ENCODE results near the gene NPTX1.

The NPTX1 gene

DNA sequence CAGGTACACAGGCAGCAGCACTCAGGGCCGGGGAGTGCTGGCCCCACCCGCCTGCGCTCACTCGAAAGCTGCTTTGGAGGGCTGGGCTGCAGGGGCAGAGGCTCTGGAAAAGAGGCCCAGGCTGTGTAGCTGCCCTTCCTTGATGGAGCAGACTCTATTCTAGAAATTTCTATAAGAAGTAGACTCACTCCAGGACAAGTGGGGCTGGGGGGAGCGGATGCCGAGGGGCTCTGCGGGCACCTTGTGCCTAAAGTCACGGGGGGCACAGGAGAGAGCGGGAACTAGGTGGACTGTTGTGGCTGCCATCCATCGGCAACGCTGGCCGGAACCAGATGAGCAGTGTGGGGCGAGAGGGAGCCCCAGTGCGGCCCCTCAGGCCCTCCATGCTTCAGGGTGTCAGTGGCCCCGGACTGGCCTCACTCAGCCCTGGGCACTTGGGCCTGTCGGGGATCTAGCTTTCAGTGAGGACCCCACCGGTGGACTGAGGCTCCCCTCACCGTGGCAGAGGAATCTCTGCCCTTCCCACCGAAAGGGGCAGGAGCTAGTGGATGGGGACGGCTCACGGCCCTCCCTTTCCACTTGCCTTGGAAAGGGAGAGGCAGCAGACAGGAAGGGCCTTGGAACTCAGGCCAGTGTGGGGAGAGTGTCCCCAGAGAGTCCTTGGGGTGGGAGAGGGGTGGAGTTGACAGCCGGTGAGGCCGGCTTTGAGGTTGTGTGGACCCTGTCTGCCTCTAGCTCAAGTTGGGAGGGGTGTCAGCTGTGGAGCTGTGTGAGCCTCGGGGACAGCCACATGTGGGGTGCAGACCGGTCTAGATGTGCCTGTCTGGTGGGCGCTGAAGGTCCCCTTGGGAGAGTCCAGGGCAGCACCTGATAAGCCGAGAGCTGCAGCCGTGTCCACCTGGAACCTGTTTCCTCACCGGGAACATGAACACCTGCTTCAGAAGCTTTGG is 44.9 kb downstream of the NPTX1 start:
- H3K4me1 ChIP-seq (ENCODE audit: control extremely low read depth in 1 of 4, control insufficient read depth in 4 of 4, insufficient read depth in 4 of 4, low read length in 3 of 4), result peaks cover 0 to 6% (median 3%) of the 10 kb centered on the region in 4 experiments
- H3K27me3 ChIP-seq (replicated peaks in 2 of 5; ENCODE audit: control insufficient read depth in 4 of 5, insufficient read depth in 5 of 5, low read length in 4 of 5), result no peaks in the 10 kb centered on the region
- H3K27ac ChIP-seq (ENCODE audit: insufficient read depth in 1 of 2, low read depth in 1 of 2, low read length in 2 of 2, poor library complexity in 1 of 2, severe bottlenecking in 2 of 2), result no peak overlapping the region
- no peak overlapping the region for H3K4me3 ChIP-seq (ENCODE audit: control insufficient read depth in 1 of 7, extremely low read depth in 1 of 7, insufficient read depth in 4 of 7, low read depth in 2 of 7, low read length in 6 of 7)
- POLR2A ChIA-PET, result no interaction called here
- H3K36me3 ChIP-seq (ENCODE audit: control insufficient read depth in 4 of 4, insufficient read depth in 4 of 4, low read length in 3 of 4), result no peaks in the 10 kb centered on the region
- 95% methylated on average over 28 of the region's 29 CpGs for WGBS (ENCODE audit: insufficient coverage)
- CTCF ChIA-PET, result no interaction called here
- H3K9me3 ChIP-seq (ENCODE audit: control extremely low read depth in 1 of 5, control insufficient read depth in 4 of 5, insufficient read depth in 2 of 5, low read depth in 1 of 5, low read length in 4 of 5), result no peaks in the 10 kb centered on the region
- DNase-seq, result no peak

DNA sequence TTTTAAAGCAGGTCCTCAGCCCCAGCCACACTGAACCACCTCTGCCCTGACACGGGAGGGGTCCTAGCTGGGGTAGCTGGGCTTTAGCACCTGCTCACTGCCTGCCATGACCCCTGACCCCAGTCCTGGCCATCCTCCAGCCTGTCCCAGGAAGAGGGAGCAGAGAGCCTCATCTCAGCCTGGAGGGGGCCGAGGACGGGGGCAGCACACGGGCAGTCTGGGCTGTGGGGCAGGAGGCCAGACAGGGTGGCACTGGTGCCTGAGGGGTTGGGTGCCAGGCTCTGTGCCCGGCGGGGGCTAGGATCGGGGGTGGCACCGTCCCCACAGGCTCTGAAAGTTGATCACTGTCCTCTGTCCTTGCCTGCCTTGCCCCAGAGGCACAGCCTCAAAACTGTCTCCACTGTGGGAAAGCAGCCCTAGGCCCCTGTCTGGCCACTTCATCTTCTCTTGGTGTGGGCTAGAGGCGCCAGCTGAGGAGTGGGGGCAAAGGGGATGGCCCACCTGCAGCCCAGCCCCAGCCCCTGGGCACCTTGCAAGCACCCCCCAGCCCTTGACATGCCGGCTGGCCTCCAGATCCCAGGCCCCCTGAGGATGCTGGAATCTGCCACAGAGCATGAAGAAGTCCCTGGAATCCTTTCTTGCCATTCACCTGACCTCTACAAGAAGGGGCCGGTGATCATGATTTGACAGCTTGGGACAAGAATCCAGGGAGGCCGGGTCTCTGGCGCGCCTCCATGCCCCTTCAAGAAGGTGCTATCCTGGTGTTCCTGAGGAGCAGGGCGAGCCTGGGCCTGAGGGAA is 45.8 kb downstream of the NPTX1 start:
- no peak overlapping the region for H3K4me3 ChIP-seq (ENCODE audit: control insufficient read depth in 1 of 7, extremely low read depth in 1 of 7, insufficient read depth in 4 of 7, low read depth in 2 of 7, low read length in 6 of 7)
- no peak overlapping the region for H3K27ac ChIP-seq (ENCODE audit: insufficient read depth in 1 of 2, low read depth in 1 of 2, low read length in 2 of 2, poor library complexity in 1 of 2, severe bottlenecking in 2 of 2)
- CTCF ChIA-PET, result no interaction called here
- peaks cover 0 to 9% (median 4%) of the 10 kb centered on the region in 4 experiments for H3K4me1 ChIP-seq (ENCODE audit: control extremely low read depth in 1 of 4, control insufficient read depth in 4 of 4, insufficient read depth in 4 of 4, low read length in 3 of 4)
- WGBS (ENCODE audit: insufficient coverage), result 94% methylated on average over 12 of the region's 15 CpGs
- no peaks in the 10 kb centered on the region for H3K9me3 ChIP-seq (ENCODE audit: control extremely low read depth in 1 of 5, control insufficient read depth in 4 of 5, insufficient read depth in 2 of 5, low read depth in 1 of 5, low read length in 4 of 5)
- H3K27me3 ChIP-seq (replicated peaks in 2 of 5; ENCODE audit: control insufficient read depth in 4 of 5, insufficient read depth in 5 of 5, low read length in 4 of 5), result no peaks in the 10 kb centered on the region
- POLR2A ChIA-PET, result no interaction called here
- H3K36me3 ChIP-seq (ENCODE audit: control insufficient read depth in 4 of 4, insufficient read depth in 4 of 4, low read length in 3 of 4), result no peaks in the 10 kb centered on the region
- no peak for DNase-seq

DNA sequence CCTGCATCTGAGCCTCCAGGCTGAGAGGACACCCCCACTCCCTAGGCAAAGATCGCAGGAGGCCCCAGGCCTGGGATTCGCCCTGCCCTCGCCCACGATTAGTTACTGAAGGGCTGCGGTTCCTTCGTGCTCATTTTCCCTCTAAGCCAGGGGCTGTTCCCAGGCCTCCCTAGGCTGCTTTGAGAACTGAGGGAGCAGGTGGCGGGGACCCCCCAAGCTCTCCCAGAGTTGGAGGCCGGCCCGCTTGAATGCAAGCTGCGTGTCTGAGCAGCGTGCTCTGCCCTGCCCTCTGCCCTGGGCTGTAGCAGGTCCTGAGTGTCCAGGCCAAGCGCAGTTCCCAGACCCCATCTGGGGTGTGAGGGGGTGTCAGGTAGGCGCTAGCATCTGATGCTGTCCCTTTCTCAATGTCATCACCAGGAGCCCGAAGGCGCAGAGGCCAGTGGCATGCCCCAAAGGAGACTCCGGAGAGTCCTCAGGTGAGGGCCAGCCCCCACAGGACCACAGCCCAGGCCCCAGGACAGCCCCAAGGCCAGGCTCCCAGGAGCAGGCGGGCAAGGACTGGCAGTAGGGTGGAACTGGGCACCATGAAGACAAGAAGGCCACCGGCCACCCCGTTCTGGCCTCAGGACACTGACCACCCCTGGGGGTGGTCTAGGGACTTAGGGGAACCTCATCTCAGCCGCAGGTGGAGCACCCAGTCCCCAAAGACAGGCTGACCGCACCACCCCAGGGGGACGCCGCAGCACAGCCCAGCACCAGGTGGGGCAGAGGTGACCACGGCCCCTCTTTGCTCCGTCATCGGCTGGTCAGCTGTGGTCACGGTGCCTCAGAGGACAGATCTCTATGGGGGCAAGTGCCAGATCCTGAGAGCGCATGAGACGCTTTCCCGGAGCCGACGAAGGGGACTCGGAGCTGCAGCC is 46.8 kb downstream of the NPTX1 start:
- ChIA-PET CTCF (no interaction called here), POLR2A (interaction anchor here (0.5 kb wide), 1 partner anchor 137 kb away, joined by 3 read pairs; no protein-coding TSS in a partner anchor)
- no peaks in the 10 kb centered on the region for H3K36me3 ChIP-seq (ENCODE audit: control insufficient read depth in 4 of 4, insufficient read depth in 4 of 4, low read length in 3 of 4)
- no peaks in the 10 kb centered on the region for H3K9me3 ChIP-seq (ENCODE audit: control extremely low read depth in 1 of 5, control insufficient read depth in 4 of 5, insufficient read depth in 2 of 5, low read depth in 1 of 5, low read length in 4 of 5)
- no peak for DNase-seq
- peaks cover 0 to 9% (median 4%) of the 10 kb centered on the region in 4 experiments for H3K4me1 ChIP-seq (ENCODE audit: control extremely low read depth in 1 of 4, control insufficient read depth in 4 of 4, insufficient read depth in 4 of 4, low read length in 3 of 4)
- H3K27me3 ChIP-seq (replicated peaks in 2 of 5; ENCODE audit: control insufficient read depth in 4 of 5, insufficient read depth in 5 of 5, low read length in 4 of 5), result no peaks in the 10 kb centered on the region
- no peak overlapping the region for H3K4me3 ChIP-seq (ENCODE audit: control insufficient read depth in 1 of 7, extremely low read depth in 1 of 7, insufficient read depth in 4 of 7, low read depth in 2 of 7, low read length in 6 of 7)
- H3K27ac ChIP-seq (ENCODE audit: insufficient read depth in 1 of 2, low read depth in 1 of 2, low read length in 2 of 2, poor library complexity in 1 of 2, severe bottlenecking in 2 of 2), result no peak overlapping the region
- WGBS (ENCODE audit: insufficient coverage), result 95% methylated on average over 29 of the region's 33 CpGs

DNA sequence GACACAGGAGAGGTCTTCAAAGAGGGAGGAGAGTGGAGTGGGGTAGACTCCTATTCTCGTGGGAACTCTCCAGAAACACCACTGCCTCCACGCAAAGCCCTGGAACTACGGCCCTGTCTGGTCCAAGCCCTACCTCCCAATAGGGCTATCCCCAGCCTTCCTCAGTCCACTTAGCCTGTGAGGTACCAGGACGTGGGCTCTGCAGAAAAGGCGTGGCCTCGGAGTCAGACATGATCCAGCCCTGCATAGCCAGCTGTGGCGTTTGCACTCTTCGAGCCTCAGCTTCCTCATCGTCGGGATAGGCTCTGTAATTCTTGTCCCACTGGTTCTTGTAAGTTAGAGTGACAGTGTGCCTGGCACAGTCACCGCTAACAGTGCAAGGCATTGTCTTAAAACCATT is 47.6 kb downstream of the NPTX1 start:
- Histone ChIP-seq H3K27ac (ENCODE audit: insufficient read depth in 1 of 2, low read depth in 1 of 2, low read length in 2 of 2, poor library complexity in 1 of 2, severe bottlenecking in 2 of 2) (no peak overlapping the region), H3K4me1 (ENCODE audit: control extremely low read depth in 1 of 4, control insufficient read depth in 4 of 4, insufficient read depth in 4 of 4, low read length in 3 of 4) (peaks cover 0 to 14% (median 10%) of the 10 kb centered on the region in 4 experiments), H3K9me3 (ENCODE audit: control extremely low read depth in 1 of 5, control insufficient read depth in 4 of 5, insufficient read depth in 2 of 5, low read depth in 1 of 5, low read length in 4 of 5) (no peaks in the 10 kb centered on the region), H3K36me3 (ENCODE audit: control insufficient read depth in 4 of 4, insufficient read depth in 4 of 4, low read length in 3 of 4) (no peaks in the 10 kb centered on the region), H3K4me3 (ENCODE audit: control insufficient read depth in 1 of 7, extremely low read depth in 1 of 7, insufficient read depth in 4 of 7, low read depth in 2 of 7, low read length in 6 of 7) (no peak overlapping the region), H3K27me3 (replicated peaks in 2 of 5; ENCODE audit: control insufficient read depth in 4 of 5, insufficient read depth in 5 of 5, low read length in 4 of 5) (no peaks in the 10 kb centered on the region)
- no peak for DNase-seq
- CTCF ChIA-PET, result interaction anchor here (0.6 to 2.5 kb wide), 5 partner anchors 11 to 558 kb away, joined by 4 to 14 read pairs (median 7); no protein-coding TSS in a partner anchor
- WGBS (ENCODE audit: insufficient coverage), result 97% methylated on average over 11 of the region's 11 CpGs
- POLR2A ChIA-PET, result no interaction called here

DNA sequence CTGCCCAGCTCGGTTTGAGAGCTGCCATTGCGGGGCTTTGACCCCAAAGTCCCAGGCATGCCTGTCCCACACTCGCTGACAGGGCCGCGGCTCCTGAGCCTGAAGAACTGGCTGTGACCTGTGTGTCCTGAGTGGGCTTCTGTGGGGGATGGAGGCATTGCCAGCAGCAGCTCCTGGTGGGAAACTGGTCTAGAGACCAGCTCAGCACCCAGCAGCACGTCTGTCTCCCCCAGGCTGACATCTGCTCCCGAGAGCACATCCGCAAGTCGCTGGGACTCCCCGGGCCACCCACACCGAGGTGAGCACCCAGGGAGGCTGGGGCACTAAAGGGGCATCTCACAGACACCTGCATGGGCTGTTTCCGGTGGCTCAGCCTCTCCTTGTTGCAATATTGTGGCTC is 48.0 kb downstream of the NPTX1 start:
- no peak overlapping the region for H3K4me3 ChIP-seq (ENCODE audit: control insufficient read depth in 1 of 7, extremely low read depth in 1 of 7, insufficient read depth in 4 of 7, low read depth in 2 of 7, low read length in 6 of 7)
- DNase-seq, result no peak
- H3K36me3 ChIP-seq (ENCODE audit: control insufficient read depth in 4 of 4, insufficient read depth in 4 of 4, low read length in 3 of 4), result no peaks in the 10 kb centered on the region
- CTCF ChIA-PET, result interaction anchor here (0.6 to 2.5 kb wide), 11 partner anchors 11 to 558 kb away, joined by 3 to 14 read pairs (median 5); no protein-coding TSS in a partner anchor
- no peaks in the 10 kb centered on the region for H3K27me3 ChIP-seq (replicated peaks in 2 of 5; ENCODE audit: control insufficient read depth in 4 of 5, insufficient read depth in 5 of 5, low read length in 4 of 5)
- H3K4me1 ChIP-seq (ENCODE audit: control extremely low read depth in 1 of 4, control insufficient read depth in 4 of 4, insufficient read depth in 4 of 4, low read length in 3 of 4), result peaks cover 0 to 14% (median 10%) of the 10 kb centered on the region in 4 experiments
- POLR2A ChIA-PET, result no interaction called here
- H3K9me3 ChIP-seq (ENCODE audit: control extremely low read depth in 1 of 5, control insufficient read depth in 4 of 5, insufficient read depth in 2 of 5, low read depth in 1 of 5, low read length in 4 of 5), result no peaks in the 10 kb centered on the region
- over 99% methylated on average over 12 of the region's 12 CpGs for whole genome bisulfite sequencing (ENCODE audit: insufficient coverage)
- no peak overlapping the region for H3K27ac ChIP-seq (ENCODE audit: insufficient read depth in 1 of 2, low read depth in 1 of 2, low read length in 2 of 2, poor library complexity in 1 of 2, severe bottlenecking in 2 of 2)

DNA sequence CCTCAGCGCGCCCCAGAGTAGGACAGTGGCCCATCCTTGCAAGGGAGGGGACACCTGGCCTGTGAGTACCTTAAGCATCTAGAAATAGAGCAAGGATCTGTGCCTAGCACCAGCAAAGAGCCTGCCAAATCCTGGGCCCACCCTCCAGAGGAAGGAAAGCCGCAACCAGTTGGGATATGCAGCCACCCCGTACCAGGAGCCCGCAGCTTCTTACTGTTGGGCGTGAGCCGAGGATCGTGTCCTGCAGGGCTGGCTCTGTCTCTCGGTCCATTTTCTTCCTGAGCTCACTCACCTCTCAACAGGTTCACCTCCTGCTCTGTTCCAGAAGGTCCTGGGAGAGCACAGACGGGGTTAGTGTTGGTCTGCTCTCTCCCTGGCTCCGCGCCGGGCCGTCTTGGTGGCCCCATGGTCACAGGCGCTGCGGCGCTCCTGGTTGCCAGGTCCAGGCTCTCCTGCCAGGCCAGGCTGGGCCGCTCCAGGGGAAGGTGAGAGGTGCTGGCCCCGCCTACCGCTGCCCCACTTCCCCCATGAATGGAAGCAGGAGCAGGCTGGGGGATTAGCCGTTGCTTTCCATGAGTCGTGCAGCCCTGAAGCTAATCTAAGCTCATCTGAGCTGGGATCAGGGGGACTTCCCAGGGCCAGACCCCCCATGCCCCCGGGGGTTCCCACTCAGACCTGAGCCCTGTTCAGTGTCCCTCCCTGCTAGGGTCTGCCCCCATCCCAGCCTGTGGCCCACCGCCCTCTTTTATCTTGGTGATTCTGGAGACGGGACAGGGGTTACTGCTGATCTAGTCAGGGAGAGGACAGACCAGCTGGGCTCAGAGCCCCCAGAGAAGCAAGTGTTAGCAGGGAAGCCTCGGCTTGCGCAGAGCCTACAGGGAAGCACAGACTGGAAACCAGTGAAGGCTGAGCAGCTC is 48.8 kb downstream of the NPTX1 start:
- no peaks in the 10 kb centered on the region for H3K9me3 ChIP-seq (ENCODE audit: control extremely low read depth in 1 of 5, control insufficient read depth in 4 of 5, insufficient read depth in 2 of 5, low read depth in 1 of 5, low read length in 4 of 5)
- 98% methylated on average over 24 of the region's 27 CpGs for WGBS (ENCODE audit: insufficient coverage)
- H3K36me3 ChIP-seq (ENCODE audit: control insufficient read depth in 4 of 4, insufficient read depth in 4 of 4, low read length in 3 of 4), result no peaks in the 10 kb centered on the region
- POLR2A ChIA-PET, result interaction anchor here (0.6 kb wide), 1 partner anchor 137 kb away, joined by 16 read pairs; no protein-coding TSS in a partner anchor
- H3K4me3 ChIP-seq (ENCODE audit: control insufficient read depth in 1 of 7, extremely low read depth in 1 of 7, insufficient read depth in 4 of 7, low read depth in 2 of 7, low read length in 6 of 7), result no peak overlapping the region
- H3K27me3 ChIP-seq (replicated peaks in 2 of 5; ENCODE audit: control insufficient read depth in 4 of 5, insufficient read depth in 5 of 5, low read length in 4 of 5), result no peaks in the 10 kb centered on the region
- CTCF ChIA-PET, result interaction anchor here (0.6 to 2.5 kb wide), 21 partner anchors 9 to 675 kb away, joined by 3 to 14 read pairs (median 4); partner anchors contain the start of gene ENDOV
- H3K4me1 ChIP-seq (ENCODE audit: control extremely low read depth in 1 of 4, control insufficient read depth in 4 of 4, insufficient read depth in 4 of 4, low read length in 3 of 4), result peaks cover 0 to 14% (median 10%) of the 10 kb centered on the region in 4 experiments
- no peak overlapping the region for H3K27ac ChIP-seq (ENCODE audit: insufficient read depth in 1 of 2, low read depth in 1 of 2, low read length in 2 of 2, poor library complexity in 1 of 2, severe bottlenecking in 2 of 2)
- no peak for DNase-seq

All from common myeloid progenitor, CD34-positive (primary cell).